Cardiac muscle cell (in vitro differentiated cells and primary cell): Measurements from ENCODE around the gene SRM. TPM values are rescaled to one million over a fixed set of nuclear protein-coding genes. Genes with fewer than 3 reads are reported as not detected.

ENCODE experiments used
- DNase-seq, 2 donors: peaks; one replicate each; pipeline versions ENCODE4 v3.0.0 to v3.0.0-alpha.2; 2010 to 2017; ENCODE audit warnings: low read depth in 1 of 2, low spot score in 1 of 2
- H3K27ac ChIP-seq: fragments of 200-600 bp; sonication (generic); 2 replicates; pipeline ENCODE4 v1.5.1; 2016
- H3K27me3 ChIP-seq: fragments of 200-600 bp; sonication (generic); 2 replicates; pipeline ENCODE4 v1.6.0; 2016; ENCODE audit warnings: control low read depth
- H3K36me3 ChIP-seq: fragments of 200-600 bp; sonication (generic); 2 replicates; pipeline ENCODE4 v1.5.1; 2016; ENCODE audit warnings: control low read depth
- H3K4me1 ChIP-seq: fragments of 200-600 bp; sonication (generic); 2 replicates; pipeline ENCODE4 v1.8.1; 2017; ENCODE audit warnings: low read depth, mild to moderate bottlenecking, mixed run types
- H3K4me3 ChIP-seq: fragments of 200-600 bp; sonication (generic); 2 replicates; pipeline ENCODE4 v1.5.1; 2016; ENCODE audit warnings: mild to moderate bottlenecking
- H3K9me3 ChIP-seq: fragments of 200-600 bp; sonication (generic); 2 replicates; pipeline ENCODE4 v1.5.1; 2017; ENCODE audit warnings: low read depth, mild to moderate bottlenecking, control low read depth
- polyA plus RNA-seq: library from polyadenylated mRNA; unstranded; fragments of >200 nt; fragmentation: Nextera tagmentation; extraction: Ambion mirVana; gene quantifications from 2 replicates; pipeline ENCODE4 v1.2.1, GENCODE V29; 2016
- total RNA-seq: library from RNA; depleted of rRNA; stranded (reverse); fragments of >200 nt; gene quantifications from 2 replicates; pipeline ENCODE4 v1.2.3, GENCODE V29; 2016
- TF ChIP-seq, protein P1 (sequence below): IDR thresholded peaks from 2 replicates; pipeline ENCODE4 v1.5.1; 2012; ENCODE audit warnings: low read depth, mild to moderate bottlenecking, low read length

SRM gene
- total and polyA plus RNA-seq, 2 experiments from 2014 or later: 48.6 to 184 TPM

- H3K4me3 ChIP-seq: no peak overlapping the region
- TF ChIP-seq, protein P1, sequence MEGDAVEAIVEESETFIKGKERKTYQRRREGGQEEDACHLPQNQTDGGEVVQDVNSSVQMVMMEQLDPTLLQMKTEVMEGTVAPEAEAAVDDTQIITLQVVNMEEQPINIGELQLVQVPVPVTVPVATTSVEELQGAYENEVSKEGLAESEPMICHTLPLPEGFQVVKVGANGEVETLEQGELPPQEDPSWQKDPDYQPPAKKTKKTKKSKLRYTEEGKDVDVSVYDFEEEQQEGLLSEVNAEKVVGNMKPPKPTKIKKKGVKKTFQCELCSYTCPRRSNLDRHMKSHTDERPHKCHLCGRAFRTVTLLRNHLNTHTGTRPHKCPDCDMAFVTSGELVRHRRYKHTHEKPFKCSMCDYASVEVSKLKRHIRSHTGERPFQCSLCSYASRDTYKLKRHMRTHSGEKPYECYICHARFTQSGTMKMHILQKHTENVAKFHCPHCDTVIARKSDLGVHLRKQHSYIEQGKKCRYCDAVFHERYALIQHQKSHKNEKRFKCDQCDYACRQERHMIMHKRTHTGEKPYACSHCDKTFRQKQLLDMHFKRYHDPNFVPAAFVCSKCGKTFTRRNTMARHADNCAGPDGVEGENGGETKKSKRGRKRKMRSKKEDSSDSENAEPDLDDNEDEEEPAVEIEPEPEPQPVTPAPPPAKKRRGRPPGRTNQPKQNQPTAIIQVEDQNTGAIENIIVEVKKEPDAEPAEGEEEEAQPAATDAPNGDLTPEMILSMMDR: no peak
- no peaks in the 10 kb centered on the region for H3K4me1 ChIP-seq
- H3K36me3 ChIP-seq: peaks cover 72% of the 10 kb centered on the region
- no peaks in the 10 kb centered on the region for H3K9me3 ChIP-seq
- no peak overlapping the region for H3K27ac ChIP-seq
- no peaks in the 10 kb centered on the region for H3K27me3 ChIP-seq
- no peak for DNase-seq
Observed at GRCh38 chr1:11072216-11072917, 12.5 kb upstream of the SRM start.

- Histone ChIP-seq H3K36me3 (peaks cover 67% of the 10 kb centered on the region), H3K4me3 (no peak overlapping the region), H3K9me3 (no peaks in the 10 kb centered on the region), H3K27ac (no peak overlapping the region), H3K4me1 (no peaks in the 10 kb centered on the region), H3K27me3 (no peaks in the 10 kb centered on the region)
- DNase-seq: no peak
- TF ChIP-seq, protein P1: no peak
Observed at GRCh38 chr1:11071463-11072215, 11.8 kb upstream of the SRM start.

- TF ChIP-seq, protein P1: no peak
- Histone ChIP-seq H3K9me3 (no peaks in the 10 kb centered on the region), H3K4me1 (no peaks in the 10 kb centered on the region), H3K36me3 (peaks cover 63% of the 10 kb centered on the region), H3K4me3 (no peak overlapping the region), H3K27ac (no peak overlapping the region), H3K27me3 (no peaks in the 10 kb centered on the region)
- no peak for DNase-seq
Observed at GRCh38 chr1:11070876-11071275, 11.1 kb upstream of the SRM start.

GRCh38 chr1:11068600-11069473 lies 9.0 kb upstream of the SRM start:
- Histone ChIP-seq H3K27ac (no peak overlapping the region), H3K4me1 (no peaks in the 10 kb centered on the region), H3K27me3 (no peaks in the 10 kb centered on the region), H3K36me3 (peaks cover 53% of the 10 kb centered on the region), H3K9me3 (no peaks in the 10 kb centered on the region), H3K4me3 (no peak overlapping the region)
- TF ChIP-seq, protein P1: no peak
- DNase-seq: no peak
